HG03025 (cell line): ENCODE measurements around the gene PACRG.

Source experiments
- ATAC-seq: cut with Tn5 transposase; IDR thresholded peaks from one replicate; pipeline ENCODE4 v1.9.1; 2021; ENCODE audit warnings: mild to moderate bottlenecking, moderate library complexity; ENCODE audit not compliant: unreplicated experiment, low FRiP score

Gene PACRG

GRCh38 chr6:163164175-163164900 is 436.6 kb downstream of the PACRG start:
- no peak for ATAC-seq

- ATAC-seq = no peak
Measured at GRCh38 chr6:163165155-163165910, 437.6 kb downstream of the PACRG start.

GRCh38 chr6:163165922-163166321 is 438.1 kb downstream of the PACRG start:
- no peak for ATAC-seq

- no peak for ATAC-seq
Measured at GRCh38 chr6:163166507-163166906, 438.7 kb downstream of the PACRG start.

- ATAC-seq = no peak
Measured at GRCh38 chr6:163169521-163169920, 441.7 kb downstream of the PACRG start.

GRCh38 chr6:163170294-163170883 is 442.6 kb downstream of the PACRG start:
- no peak for ATAC-seq

GRCh38 chr6:163173741-163174140 is 446.0 kb downstream of the PACRG start:
- ATAC-seq = no peak

- no peak for ATAC-seq
Measured at GRCh38 chr6:163175301-163175700, 447.5 kb downstream of the PACRG start.

- ATAC-seq = no peak
Measured at GRCh38 chr6:163176097-163176496, 448.3 kb downstream of the PACRG start.

GRCh38 chr6:163177007-163177406 is 449.2 kb downstream of the PACRG start:
- ATAC-seq = no peak

- no peak for ATAC-seq
Measured at GRCh38 chr6:163177892-163178420, 450.2 kb downstream of the PACRG start.

- no peak for ATAC-seq
Measured at GRCh38 chr6:163179061-163179460, 451.3 kb downstream of the PACRG start.

GRCh38 chr6:163179721-163180120 is 451.9 kb downstream of the PACRG start:
- ATAC-seq = no peak

- no peak for ATAC-seq
Measured at GRCh38 chr6:163180874-163181541, 453.2 kb downstream of the PACRG start.

- ATAC-seq = no peak
Measured at GRCh38 chr6:163181666-163182180, 453.9 kb downstream of the PACRG start.

- no peak for ATAC-seq
Measured at GRCh38 chr6:163182696-163183095, 454.9 kb downstream of the PACRG start.

GRCh38 chr6:163183806-163184205 is 456.0 kb downstream of the PACRG start:
- ATAC-seq = no peak

- ATAC-seq = no peak
Measured at GRCh38 chr6:163185744-163186143, 458.0 kb downstream of the PACRG start.

GRCh38 chr6:163186527-163186926 is 458.8 kb downstream of the PACRG start:
- no peak for ATAC-seq

- no peak for ATAC-seq
Measured at GRCh38 chr6:163187201-163187600, 459.4 kb downstream of the PACRG start.

GRCh38 chr6:163187606-163188005 is 459.8 kb downstream of the PACRG start:
- no peak for ATAC-seq
